ENCODE data around the gene IL16.

The IL16 gene

GRCh38 chr15:81258455-81258854 lies 61.8 kb downstream of the IL16 start:
- DNase-seq: no peak

GRCh38 chr15:81259760-81260298 lies 63.1 kb downstream of the IL16 start:
- DNase-seq: no peak

- no peak for DNase-seq
Measured at GRCh38 chr15:81261172-81261811, 64.6 kb downstream of the IL16 start.

- no peak for DNase-seq
Measured at GRCh38 chr15:81263477-81263876, 66.8 kb downstream of the IL16 start.

- no peak for DNase-seq
Measured at GRCh38 chr15:81264072-81264857, 67.6 kb downstream of the IL16 start.

GRCh38 chr15:81265256-81265943 lies 68.7 kb downstream of the IL16 start:
- DNase-seq: no peak

GRCh38 chr15:81265944-81266775 lies 69.5 kb downstream of the IL16 start:
- DNase-seq: peak; percentile 90

- DNase-seq: no peak
Measured at GRCh38 chr15:81268340-81268739, 71.7 kb downstream of the IL16 start.

- no peak for DNase-seq
Measured at GRCh38 chr15:81268881-81269601, 72.4 kb downstream of the IL16 start.

GRCh38 chr15:81270188-81270587 lies 73.5 kb downstream of the IL16 start:
- DNase-seq: no peak

- no peak for DNase-seq
Measured at GRCh38 chr15:81270781-81271491, 74.3 kb downstream of the IL16 start.

- no peak for DNase-seq
Measured at GRCh38 chr15:81271761-81272644, 75.3 kb downstream of the IL16 start.

GRCh38 chr15:81273200-81273599 lies 76.5 kb downstream of the IL16 start:
- DNase-seq: no peak

- DNase-seq: no peak
Measured at GRCh38 chr15:81273855-81274254, 77.2 kb downstream of the IL16 start.

- DNase-seq: no peak
Measured at GRCh38 chr15:81274255-81274654, 77.6 kb downstream of the IL16 start.

- peak; percentile 79 for DNase-seq
Measured at GRCh38 chr15:81274931-81275707, 78.4 kb downstream of the IL16 start.

GRCh38 chr15:81275711-81276392 lies 79.2 kb downstream of the IL16 start:
- no peak for DNase-seq

- DNase-seq: no peak
Measured at GRCh38 chr15:81276967-81277366, 80.3 kb downstream of the IL16 start.

GRCh38 chr15:81277851-81278250 lies 81.2 kb downstream of the IL16 start:
- no peak for DNase-seq
